ENCODE measurements around the gene KPRP.

Gene KPRP

DNA sequence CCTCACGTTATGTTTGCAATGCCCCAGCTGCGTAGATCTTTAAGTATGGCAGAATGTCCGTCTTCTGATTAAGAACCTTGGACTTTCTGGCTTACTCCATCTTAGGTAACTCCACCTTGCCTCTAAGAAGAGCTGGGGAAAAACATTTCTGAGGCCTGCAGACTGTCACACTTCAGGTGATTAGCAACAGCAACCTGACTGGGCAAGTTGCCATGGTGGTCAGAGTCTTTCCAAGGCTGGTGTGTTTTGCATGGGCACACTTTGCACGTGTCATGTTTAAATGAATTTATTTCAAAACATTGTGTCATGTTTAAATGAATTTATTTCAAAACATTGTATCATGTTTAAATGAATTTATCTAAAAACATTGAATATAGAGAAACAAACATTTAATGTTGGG is 811 bp downstream of the KPRP start:
- no peaks in the 10 kb centered on the region for H3K4me1 ChIP-seq (ENCODE audit: insufficient read depth, low read length)
- no peak overlapping the region for H3K9ac ChIP-seq (ENCODE audit: low read depth, low read length)
- H3K36me3 ChIP-seq (ENCODE audit: insufficient read depth, low read length) = no peaks in the 10 kb centered on the region
- no peaks in the 10 kb centered on the region for H3K9me3 ChIP-seq (ENCODE audit: control insufficient read depth, insufficient read depth, low read length)

DNA sequence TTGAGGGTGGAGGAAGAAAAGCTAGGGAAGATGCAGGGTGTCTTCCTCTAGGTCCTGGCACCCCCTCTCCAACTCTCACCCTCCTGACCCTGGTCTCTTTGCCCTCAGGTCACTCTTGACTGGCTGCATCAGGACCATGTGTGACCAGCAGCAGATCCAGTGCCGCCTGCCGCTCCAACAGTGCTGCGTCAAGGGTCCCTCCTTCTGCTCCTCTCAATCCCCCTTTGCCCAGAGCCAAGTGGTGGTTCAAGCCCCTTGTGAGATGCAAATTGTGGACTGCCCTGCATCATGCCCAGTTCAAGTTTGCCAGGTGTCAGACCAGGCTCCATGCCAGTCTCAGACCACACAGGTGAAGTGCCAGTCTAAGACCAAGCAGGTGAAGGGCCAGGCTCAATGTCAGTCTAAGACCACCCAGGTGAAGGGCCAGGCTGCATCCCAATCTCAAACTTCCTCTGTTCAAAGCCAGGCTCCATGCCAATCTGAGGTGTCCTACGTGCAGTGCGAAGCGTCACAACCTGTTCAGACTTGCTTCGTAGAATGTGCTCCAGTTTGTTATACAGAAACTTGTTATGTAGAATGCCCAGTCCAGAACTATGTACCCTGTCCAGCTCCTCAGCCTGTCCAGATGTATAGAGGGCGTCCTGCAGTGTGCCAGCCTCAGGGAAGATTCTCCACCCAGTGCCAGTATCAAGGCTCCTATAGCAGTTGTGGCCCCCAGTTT is 1.8 kb downstream of the KPRP start:
- Histone ChIP-seq H3K9me3 (ENCODE audit: control insufficient read depth, insufficient read depth, low read length) (no peaks in the 10 kb centered on the region), H3K9ac (ENCODE audit: low read depth, low read length) (no peak overlapping the region), H3K4me1 (ENCODE audit: insufficient read depth, low read length) (no peaks in the 10 kb centered on the region), H3K36me3 (ENCODE audit: insufficient read depth, low read length) (no peaks in the 10 kb centered on the region)

DNA sequence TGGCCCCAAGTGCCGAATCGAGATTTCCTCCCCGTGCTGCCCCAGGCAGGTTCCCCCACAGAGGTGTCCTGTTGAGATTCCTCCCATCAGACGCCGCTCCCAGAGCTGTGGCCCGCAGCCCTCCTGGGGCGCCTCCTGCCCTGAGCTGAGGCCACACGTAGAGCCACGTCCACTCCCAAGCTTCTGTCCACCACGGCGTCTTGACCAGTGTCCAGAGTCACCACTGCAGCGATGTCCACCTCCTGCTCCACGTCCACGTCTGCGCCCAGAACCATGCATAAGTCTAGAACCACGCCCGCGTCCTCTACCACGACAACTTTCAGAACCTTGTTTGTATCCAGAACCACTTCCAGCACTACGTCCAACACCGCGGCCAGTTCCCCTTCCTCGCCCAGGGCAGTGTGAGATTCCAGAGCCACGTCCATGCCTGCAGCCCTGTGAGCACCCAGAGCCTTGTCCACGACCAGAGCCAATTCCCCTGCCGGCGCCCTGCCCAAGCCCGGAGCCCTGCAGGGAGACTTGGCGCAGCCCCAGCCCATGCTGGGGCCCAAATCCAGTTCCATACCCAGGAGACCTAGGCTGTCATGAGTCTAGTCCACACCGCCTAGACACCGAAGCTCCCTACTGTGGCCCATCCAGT is 2.8 kb downstream of the KPRP start:
- no peak overlapping the region for H3K9ac ChIP-seq (ENCODE audit: low read depth, low read length)
- no peaks in the 10 kb centered on the region for H3K36me3 ChIP-seq (ENCODE audit: insufficient read depth, low read length)
- no peaks in the 10 kb centered on the region for H3K9me3 ChIP-seq (ENCODE audit: control insufficient read depth, insufficient read depth, low read length)
- no peaks in the 10 kb centered on the region for H3K4me1 ChIP-seq (ENCODE audit: insufficient read depth, low read length)

DNA sequence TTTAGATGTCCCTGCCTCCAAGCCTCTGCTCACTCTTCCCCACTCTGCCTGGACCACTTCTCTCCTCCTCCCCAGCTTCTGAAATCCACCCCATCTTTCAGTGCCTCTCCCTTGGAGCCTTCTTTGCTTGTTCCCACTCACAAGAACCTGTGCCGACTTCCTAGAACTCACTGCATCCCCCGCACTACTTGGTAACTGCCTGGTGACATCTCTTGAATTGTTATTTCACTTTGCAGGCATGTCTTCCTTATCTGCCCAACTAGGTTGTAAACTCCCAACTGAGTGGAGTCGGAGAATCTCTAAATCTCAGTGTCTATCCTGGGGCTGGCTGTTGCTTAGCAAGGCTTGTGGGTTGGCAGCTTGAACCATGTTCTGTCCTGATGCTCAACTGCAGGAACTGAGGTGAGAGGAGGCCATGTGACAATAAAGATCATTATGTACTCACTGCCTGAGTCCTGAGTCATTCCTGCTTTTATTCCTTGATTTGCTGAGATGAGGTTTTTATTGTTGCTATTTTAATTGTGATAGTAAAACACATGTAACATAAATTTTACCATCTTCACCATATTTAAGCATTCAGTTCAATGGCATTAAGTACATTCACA is 3.9 kb downstream of the KPRP start:
- Histone ChIP-seq H3K4me1 (ENCODE audit: insufficient read depth, low read length) (no peaks in the 10 kb centered on the region), H3K9me3 (ENCODE audit: control insufficient read depth, insufficient read depth, low read length) (no peaks in the 10 kb centered on the region), H3K36me3 (ENCODE audit: insufficient read depth, low read length) (no peaks in the 10 kb centered on the region), H3K9ac (ENCODE audit: low read depth, low read length) (no peak overlapping the region)

DNA sequence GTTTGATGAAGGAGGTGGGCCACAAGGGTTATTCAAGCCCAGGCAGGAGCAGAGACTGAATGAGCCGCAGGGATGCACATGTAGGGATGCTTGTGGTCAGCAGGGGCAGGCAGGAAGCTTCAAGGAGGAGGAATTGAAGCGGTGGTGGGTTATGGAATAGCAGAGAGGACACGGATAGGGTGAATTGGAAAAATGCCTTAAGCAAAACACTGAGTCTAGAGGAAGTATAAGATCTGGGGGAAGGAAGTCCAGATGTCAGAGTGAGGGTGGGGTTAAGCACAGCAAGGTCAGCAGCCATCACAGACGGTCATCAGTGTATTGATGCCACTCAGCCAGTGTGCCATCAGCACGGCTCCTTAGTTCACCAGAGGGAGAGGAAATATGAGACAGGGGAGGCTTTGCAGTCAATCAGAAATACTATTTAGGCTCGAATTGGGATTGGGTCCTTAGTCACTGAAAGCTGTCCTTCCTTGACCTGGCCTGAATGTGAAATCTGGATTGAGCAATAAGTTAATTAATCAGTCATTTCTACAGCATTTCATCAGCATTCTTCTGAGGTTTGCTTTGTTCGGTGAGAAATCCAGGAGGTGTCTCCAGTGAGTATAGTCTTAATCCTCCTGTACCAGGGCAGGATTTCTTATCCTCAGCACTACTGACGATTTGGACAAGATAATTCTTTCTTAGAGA is 11.2 kb downstream of the KPRP start:
- no peaks in the 10 kb centered on the region for H3K4me1 ChIP-seq (ENCODE audit: insufficient read depth, low read length)
- no peak overlapping the region for H3K9ac ChIP-seq (ENCODE audit: low read depth, low read length)
- no peaks in the 10 kb centered on the region for H3K36me3 ChIP-seq (ENCODE audit: insufficient read depth, low read length)
- H3K9me3 ChIP-seq (ENCODE audit: control insufficient read depth, insufficient read depth, low read length) = no peaks in the 10 kb centered on the region

DNA sequence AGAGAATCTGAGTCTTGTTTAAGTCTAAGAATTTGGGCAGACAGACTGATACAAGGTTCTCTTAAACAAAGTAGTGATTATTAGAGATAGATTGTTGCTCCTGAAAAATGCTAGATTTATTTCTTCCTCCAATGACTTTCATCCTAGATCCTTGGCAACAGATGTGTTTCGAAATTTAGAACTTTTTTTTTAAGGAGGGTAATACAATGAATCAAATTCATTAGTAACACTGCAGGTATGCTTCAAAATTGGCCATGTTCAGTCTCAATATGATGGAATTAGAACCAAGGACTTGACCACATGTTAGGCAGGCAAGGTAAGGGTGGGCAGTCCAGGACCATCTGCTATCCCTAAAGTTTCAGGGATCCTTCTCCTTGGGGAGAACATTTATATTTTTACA is 12.6 kb downstream of the KPRP start:
- Histone ChIP-seq H3K9me3 (ENCODE audit: control insufficient read depth, insufficient read depth, low read length) (no peaks in the 10 kb centered on the region), H3K9ac (ENCODE audit: low read depth, low read length) (no peak overlapping the region), H3K4me1 (ENCODE audit: insufficient read depth, low read length) (no peaks in the 10 kb centered on the region), H3K36me3 (ENCODE audit: insufficient read depth, low read length) (no peaks in the 10 kb centered on the region)

DNA sequence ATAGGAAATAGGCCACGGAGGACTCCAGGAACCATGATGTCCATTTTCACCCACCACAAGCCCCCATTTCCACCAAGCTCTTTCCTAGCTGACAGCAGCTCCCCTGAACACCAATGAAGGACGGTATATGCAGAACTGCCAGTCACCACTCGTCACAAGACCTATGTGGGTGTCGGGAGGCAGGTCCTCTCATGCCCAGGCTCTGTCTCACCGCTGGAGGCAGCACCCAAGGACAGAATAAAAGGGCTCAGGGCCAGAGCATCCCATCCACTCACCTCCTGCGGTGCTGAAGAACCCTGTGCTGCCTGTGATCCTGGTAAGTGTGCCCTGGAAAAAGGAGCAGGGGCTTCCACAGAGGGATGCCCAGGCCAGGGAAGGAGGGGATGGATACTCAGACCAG is 17.1 kb downstream of the KPRP start, which contains the start of gene LCE1F:
TSS of gene LCE1F (plus strand) at position 266 of the 400 bp plus-strand sequence. CDS start 1,232 bp downstream, outside the sequence.
- Histone ChIP-seq H3K9me3 (ENCODE audit: control insufficient read depth, insufficient read depth, low read length) (no peaks in the 10 kb centered on the region), H3K36me3 (ENCODE audit: insufficient read depth, low read length) (no peaks in the 10 kb centered on the region), H3K4me1 (ENCODE audit: insufficient read depth, low read length) (no peaks in the 10 kb centered on the region), H3K9ac (ENCODE audit: low read depth, low read length) (no peak within 1 kb of the TSS)

DNA sequence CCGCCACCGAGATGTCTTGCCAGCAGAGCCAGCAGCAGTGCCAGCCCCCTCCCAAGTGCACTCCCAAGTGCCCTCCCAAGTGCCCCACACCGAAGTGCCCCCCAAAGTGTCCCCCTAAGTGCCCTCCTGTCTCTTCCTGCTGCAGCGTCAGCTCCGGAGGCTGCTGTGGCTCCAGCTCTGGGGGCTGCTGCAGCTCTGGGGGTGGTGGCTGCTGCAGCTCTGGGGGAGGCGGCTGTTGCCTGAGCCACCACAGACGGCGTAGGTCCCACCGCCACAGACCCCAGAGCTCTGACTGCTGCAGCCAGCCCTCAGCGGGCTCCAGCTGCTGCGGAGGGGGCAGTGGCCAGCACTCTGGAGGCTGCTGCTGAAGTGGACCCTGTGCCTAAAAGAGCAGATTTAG is 18.5 kb downstream of the KPRP start:
- H3K4me1 ChIP-seq (ENCODE audit: insufficient read depth, low read length) = no peaks in the 10 kb centered on the region
- no peaks in the 10 kb centered on the region for H3K9me3 ChIP-seq (ENCODE audit: control insufficient read depth, insufficient read depth, low read length)
- no peaks in the 10 kb centered on the region for H3K36me3 ChIP-seq (ENCODE audit: insufficient read depth, low read length)
- no peak overlapping the region for H3K9ac ChIP-seq (ENCODE audit: low read depth, low read length)

DNA sequence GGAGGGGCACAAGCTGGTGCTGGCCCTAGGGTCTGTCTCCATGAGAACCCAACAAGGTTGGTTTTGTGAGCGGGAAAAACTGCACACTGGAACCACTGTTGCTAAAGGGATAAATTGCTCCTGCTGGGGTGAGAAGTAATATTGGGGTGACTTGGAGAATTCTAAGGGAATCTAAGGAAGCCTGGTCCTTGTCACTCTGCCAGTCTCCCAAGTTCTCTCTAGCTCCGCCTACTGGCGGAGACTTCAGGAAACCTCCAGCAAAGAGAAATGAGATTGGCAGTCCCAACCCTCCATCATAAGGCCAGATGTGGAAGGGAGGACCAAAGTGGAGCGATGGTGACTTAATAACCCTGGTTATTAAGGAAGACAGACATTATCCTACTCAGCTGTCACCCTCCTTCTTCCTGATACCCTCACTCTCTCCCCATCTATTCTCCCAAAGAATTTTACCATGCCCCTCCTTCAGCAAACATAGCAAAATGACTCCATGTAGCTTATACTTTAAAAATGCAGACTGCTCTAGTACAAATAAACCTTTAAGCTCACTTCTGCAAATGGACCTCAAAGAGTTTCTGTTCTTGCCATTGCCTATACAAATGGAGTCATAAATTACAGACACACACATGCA is 19.8 kb downstream of the KPRP start:
- no peaks in the 10 kb centered on the region for H3K9me3 ChIP-seq (ENCODE audit: control insufficient read depth, insufficient read depth, low read length)

DNA sequence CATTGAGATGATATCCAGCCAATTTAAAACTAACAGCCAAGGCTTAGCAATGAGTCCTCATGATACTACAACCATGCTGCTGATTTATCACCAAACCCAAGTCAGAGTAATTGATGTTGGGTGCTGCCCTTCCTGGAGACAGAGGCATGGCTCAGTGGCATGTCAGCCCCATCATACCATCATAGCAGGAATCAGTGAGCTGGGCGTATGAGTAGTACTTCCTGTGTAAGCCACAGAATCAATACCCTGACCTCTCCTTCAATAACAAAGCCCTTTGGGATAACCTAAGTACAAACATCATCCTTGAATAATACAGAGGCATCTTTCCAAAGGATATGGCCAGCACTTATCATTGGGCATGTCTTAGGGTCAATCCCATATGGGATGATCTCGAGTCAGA is 25.3 kb downstream of the KPRP start:
- H3K9ac ChIP-seq (ENCODE audit: low read depth, low read length) = no peak overlapping the region
- no peaks in the 10 kb centered on the region for H3K36me3 ChIP-seq (ENCODE audit: insufficient read depth, low read length)
- peaks cover 8% of the 10 kb centered on the region; the same call in 1 of the 2 replicates for H3K4me1 ChIP-seq (ENCODE audit: insufficient read depth, low read length)
- no peaks in the 10 kb centered on the region for H3K9me3 ChIP-seq (ENCODE audit: control insufficient read depth, insufficient read depth, low read length)

More for the DNA sequence above, 19.8 kb downstream of the KPRP start:
- H3K9ac ChIP-seq (ENCODE audit: low read depth, low read length) = no peak overlapping the region
- no peaks in the 10 kb centered on the region for H3K4me1 ChIP-seq (ENCODE audit: insufficient read depth, low read length)
- H3K36me3 ChIP-seq (ENCODE audit: insufficient read depth, low read length) = no peaks in the 10 kb centered on the region

DNA sequence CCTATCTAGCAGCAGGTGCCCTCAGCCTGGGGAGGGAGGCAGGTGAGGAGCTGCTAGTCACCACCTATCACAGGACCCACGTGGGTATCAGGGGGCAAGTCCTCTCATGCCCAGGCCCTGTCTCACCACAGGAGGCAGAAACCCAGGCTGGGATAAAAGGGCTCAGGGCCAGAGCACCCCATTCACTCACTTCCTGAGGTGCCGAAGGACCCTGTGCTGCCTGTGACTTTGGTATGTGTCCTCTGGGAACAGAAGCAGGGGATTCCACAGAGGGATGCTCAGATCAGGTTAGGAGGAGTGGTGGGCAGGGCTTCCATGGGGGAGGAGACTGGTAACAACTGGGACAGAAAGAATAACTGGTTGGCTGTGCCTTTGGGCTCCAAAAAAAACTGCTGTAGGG is 28.3 kb downstream of the KPRP start, which contains the start of gene LCE1E:
TSS of gene LCE1E (plus strand) at position 181 of the 400 bp plus-strand sequence. CDS start 1,043 bp downstream, outside the sequence.
- no peak within 1 kb of the TSS for H3K9ac ChIP-seq (ENCODE audit: low read depth, low read length)
- H3K4me1 ChIP-seq (ENCODE audit: insufficient read depth, low read length) = peaks cover 8% of the 10 kb centered on the region; the same call in 1 of the 2 replicates
- H3K9me3 ChIP-seq (ENCODE audit: control insufficient read depth, insufficient read depth, low read length) = no peaks in the 10 kb centered on the region
- H3K36me3 ChIP-seq (ENCODE audit: insufficient read depth, low read length) = no peaks in the 10 kb centered on the region

DNA sequence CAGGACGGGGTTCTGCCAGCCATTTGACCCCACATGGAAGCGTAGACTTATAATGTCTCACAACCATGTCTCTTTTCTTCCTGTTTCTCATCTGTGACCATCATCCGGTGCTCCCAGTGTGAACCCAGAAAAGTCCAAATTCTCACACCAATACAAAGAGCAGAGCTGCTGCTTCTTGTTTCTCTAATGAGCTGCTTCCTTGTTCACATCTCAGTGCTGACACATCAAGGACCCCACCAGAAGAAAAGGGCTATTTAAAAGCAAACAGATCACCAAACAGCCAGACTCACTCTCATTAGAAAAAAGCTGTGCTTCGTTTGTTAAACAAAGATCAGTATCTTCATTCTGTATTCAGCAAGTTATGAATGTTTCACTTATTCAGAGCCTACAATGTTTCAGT is 37.9 kb downstream of the KPRP start:
- Histone ChIP-seq H3K9me3 (ENCODE audit: control insufficient read depth, insufficient read depth, low read length) (no peaks in the 10 kb centered on the region), H3K4me1 (ENCODE audit: insufficient read depth, low read length) (no peaks in the 10 kb centered on the region), H3K9ac (ENCODE audit: low read depth, low read length) (no peak overlapping the region), H3K36me3 (ENCODE audit: insufficient read depth, low read length) (no peaks in the 10 kb centered on the region)

DNA sequence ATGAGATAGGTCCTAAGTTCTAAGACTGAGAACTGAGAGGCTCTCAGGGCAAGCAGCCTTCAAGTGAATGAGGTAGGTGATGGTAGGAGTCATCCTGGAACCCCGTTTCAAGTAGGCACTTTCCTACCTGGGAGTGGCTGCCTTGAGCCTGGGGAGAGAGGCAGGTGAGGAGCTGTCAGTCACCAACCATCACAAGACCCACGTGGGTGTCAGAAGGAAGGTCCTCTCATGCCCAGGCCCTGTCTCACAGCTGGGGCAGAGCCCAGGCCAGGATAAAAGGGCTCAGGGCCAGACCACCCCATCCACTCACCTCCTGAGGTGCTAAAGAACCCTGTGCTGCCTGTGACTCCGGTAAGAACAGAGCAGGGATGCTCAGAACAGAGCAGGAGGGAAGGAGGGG is 38.6 kb downstream of the KPRP start, which contains the start of gene LCE1D:
TSS of gene LCE1D (plus strand) at position 301 of the 400 bp plus-strand sequence. CDS start 1,074 bp downstream, outside the sequence.
- Histone ChIP-seq H3K9ac (ENCODE audit: low read depth, low read length) (no peak within 1 kb of the TSS), H3K4me1 (ENCODE audit: insufficient read depth, low read length) (no peaks in the 10 kb centered on the region), H3K36me3 (ENCODE audit: insufficient read depth, low read length) (no peaks in the 10 kb centered on the region), H3K9me3 (ENCODE audit: control insufficient read depth, insufficient read depth, low read length) (no peaks in the 10 kb centered on the region)

DNA sequence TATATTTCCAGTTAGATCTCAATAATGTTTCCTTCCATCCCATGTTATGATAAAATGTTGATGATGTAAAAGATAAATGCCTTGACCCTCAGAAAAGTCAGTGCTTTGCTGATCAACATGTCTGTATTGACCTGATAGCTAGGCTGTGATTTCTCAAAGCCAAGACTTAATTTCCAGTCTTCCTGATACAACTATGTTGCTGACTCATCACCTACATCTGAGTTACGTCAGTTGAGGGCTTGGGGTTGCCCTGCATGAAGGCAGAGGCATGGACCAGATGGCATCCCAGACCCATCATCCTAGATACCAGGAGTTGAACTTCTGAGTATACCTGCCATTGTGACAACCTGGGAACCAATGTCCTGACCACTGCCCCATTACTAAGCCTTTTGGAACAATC is 43.5 kb downstream of the KPRP start:
- Histone ChIP-seq H3K9me3 (ENCODE audit: control insufficient read depth, insufficient read depth, low read length) (no peaks in the 10 kb centered on the region), H3K9ac (ENCODE audit: low read depth, low read length) (no peak overlapping the region), H3K36me3 (ENCODE audit: insufficient read depth, low read length) (no peaks in the 10 kb centered on the region), H3K4me1 (ENCODE audit: insufficient read depth, low read length) (no peaks in the 10 kb centered on the region)

All from ES-I3 (cell line).